DOHH2 (cell line): ENCODE data around the gene TBC1D22A.

Experiments used
- H3F3A ChIP-seq: fragments of 200-600 bp; sonication (generic), shearing (Covaris generic); 2 replicates; pipeline ENCODE4 v1.6.0; 2016; ENCODE audit warnings: antibody characterized with exemption, mild to moderate bottlenecking; ENCODE audit not compliant: control insufficient read depth, insufficient read depth
- H3K27ac ChIP-seq: fragments of 200-600 bp; sonication (generic); 2 replicates; pipeline ENCODE4 v1.5.1; 2014; ENCODE audit warnings: low read depth, mild to moderate bottlenecking, low read length, moderate library complexity
- H3K27me3 ChIP-seq: fragments of 200-600 bp; sonication (generic); 2 replicates; pipeline ENCODE4 v1.6.1; 2014; ENCODE audit warnings: mild to moderate bottlenecking, low read length, mixed read lengths; ENCODE audit not compliant: control insufficient read depth
- H3K36me3 ChIP-seq: fragments of 200-600 bp; sonication (generic); 2 replicates; pipeline ENCODE4 v1.6.1; 2014; ENCODE audit warnings: mild to moderate bottlenecking, low read length, moderate library complexity, mixed read lengths; ENCODE audit not compliant: control insufficient read depth
- H3K4me1 ChIP-seq: fragments of 200-600 bp; sonication (generic); 2 replicates; pipeline ENCODE4 v1.6.1; 2014; ENCODE audit warnings: mild to moderate bottlenecking, low read length, mixed read lengths; ENCODE audit not compliant: control insufficient read depth
- H3K4me2 ChIP-seq: fragments of 200-600 bp; sonication (generic); 2 replicates; pipeline ENCODE4 v1.6.0; 2014; ENCODE audit warnings: mild to moderate bottlenecking, low read length, moderate library complexity
- H3K4me3 ChIP-seq: fragments of 200-600 bp; sonication (generic); 2 replicates; pipeline ENCODE4 v1.5.1; 2014; ENCODE audit warnings: mild to moderate bottlenecking, low read length, mixed read lengths
- H3K79me2 ChIP-seq: fragments of 200-600 bp; sonication (generic); 2 replicates; pipeline ENCODE4 v1.6.1; 2014; ENCODE audit warnings: mild to moderate bottlenecking, low read length, mixed read lengths; ENCODE audit not compliant: control insufficient read depth
- H3K9me2 ChIP-seq: fragments of 200-600 bp; sonication (generic); replicated peaks from 2 replicates; pipeline ENCODE4 v1.6.1; 2014; ENCODE audit warnings: mild to moderate bottlenecking, low read length, mixed read lengths; ENCODE audit not compliant: control insufficient read depth
- H3K9me3 ChIP-seq: fragments of 200-600 bp; sonication (generic); 2 replicates; pipeline ENCODE4 v1.6.1; 2014; ENCODE audit warnings: antibody characterized with exemption, low read length, mixed read lengths; ENCODE audit not compliant: control insufficient read depth, insufficient read depth
- H4K20me1 ChIP-seq: fragments of 200-600 bp; sonication (generic); 2 replicates; pipeline ENCODE4 v1.6.0; 2014; ENCODE audit warnings: low read depth, mild to moderate bottlenecking, antibody characterized with exemption, low read length, moderate library complexity; ENCODE audit not compliant: control insufficient read depth, insufficient read depth
- EZH2phosphoT487 ChIP-seq: fragments of 200-600 bp; sonication (generic); IDR thresholded peaks from 2 replicates; pipeline ENCODE4 v1.6.1; 2017; ENCODE audit warnings: borderline replicate concordance, mild to moderate bottlenecking, antibody characterized with exemption, low read length, moderate library complexity, mixed read lengths
- TF ChIP-seq, protein P1 (sequence below): fragments of 200-600 bp; sonication (generic); IDR thresholded peaks from one replicate; pipeline ENCODE4 v1.5.1; 2014; ENCODE audit warnings: antibody characterized with exemption, mild to moderate bottlenecking, low read depth, low read length; ENCODE audit not compliant: poor library complexity, severe bottlenecking

The TBC1D22A gene

DNA sequence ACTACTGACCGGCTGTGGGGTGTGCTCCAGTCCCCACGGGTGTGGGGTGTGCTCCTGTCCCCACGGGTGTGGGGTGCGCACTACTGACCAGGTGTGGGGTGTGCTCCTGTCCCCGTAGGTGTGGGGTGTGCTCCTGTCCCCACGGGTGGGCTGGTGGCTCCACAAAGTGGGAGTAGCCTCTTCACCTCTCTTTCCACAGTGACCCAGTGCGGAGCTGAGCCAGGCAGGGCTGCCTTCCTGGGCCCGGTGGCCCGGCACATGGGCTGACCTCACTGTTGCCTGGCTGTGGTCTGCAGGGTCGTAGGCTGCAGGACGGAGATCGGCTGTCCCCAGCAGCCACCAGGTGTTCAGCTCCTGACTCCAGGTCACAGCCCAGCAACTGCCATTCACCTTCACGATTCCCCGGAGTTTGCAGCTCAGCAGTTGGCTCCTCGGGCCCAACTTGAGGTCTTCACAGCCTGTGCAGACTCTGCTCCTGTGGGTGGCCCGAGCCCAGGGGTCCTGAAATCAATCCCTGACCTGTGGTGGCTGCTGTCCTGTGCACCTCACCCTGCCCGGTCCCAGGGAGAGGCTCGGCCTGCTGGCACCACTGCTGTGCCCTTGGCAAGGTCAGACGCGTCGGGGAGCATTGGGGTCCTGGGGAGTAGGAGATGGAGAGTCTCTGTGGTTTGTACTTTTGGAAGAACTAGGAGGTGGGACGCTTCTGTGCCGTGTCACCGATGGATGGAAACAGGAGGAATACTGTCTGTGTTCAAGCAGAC lies 414.3 kb downstream of the TBC1D22A start:
- H3K4me2 ChIP-seq = no peak overlapping the region
- no peaks in the 10 kb centered on the region for H3K9me3 ChIP-seq
- no peaks in the 10 kb centered on the region for H3F3A ChIP-seq
- no peaks in the 10 kb centered on the region for H3K9me2 ChIP-seq
- no peaks in the 10 kb centered on the region for H3K79me2 ChIP-seq
- H3K4me3 ChIP-seq = no peak overlapping the region
- H3K27ac ChIP-seq = no peak overlapping the region
- H3K27me3 ChIP-seq = no peaks in the 10 kb centered on the region
- no peaks in the 10 kb centered on the region for H3K4me1 ChIP-seq
- TF ChIP-seq, protein P1, sequence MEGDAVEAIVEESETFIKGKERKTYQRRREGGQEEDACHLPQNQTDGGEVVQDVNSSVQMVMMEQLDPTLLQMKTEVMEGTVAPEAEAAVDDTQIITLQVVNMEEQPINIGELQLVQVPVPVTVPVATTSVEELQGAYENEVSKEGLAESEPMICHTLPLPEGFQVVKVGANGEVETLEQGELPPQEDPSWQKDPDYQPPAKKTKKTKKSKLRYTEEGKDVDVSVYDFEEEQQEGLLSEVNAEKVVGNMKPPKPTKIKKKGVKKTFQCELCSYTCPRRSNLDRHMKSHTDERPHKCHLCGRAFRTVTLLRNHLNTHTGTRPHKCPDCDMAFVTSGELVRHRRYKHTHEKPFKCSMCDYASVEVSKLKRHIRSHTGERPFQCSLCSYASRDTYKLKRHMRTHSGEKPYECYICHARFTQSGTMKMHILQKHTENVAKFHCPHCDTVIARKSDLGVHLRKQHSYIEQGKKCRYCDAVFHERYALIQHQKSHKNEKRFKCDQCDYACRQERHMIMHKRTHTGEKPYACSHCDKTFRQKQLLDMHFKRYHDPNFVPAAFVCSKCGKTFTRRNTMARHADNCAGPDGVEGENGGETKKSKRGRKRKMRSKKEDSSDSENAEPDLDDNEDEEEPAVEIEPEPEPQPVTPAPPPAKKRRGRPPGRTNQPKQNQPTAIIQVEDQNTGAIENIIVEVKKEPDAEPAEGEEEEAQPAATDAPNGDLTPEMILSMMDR = no peak
- TF ChIP-seq EZH2phosphoT487 = no peak
- peaks cover 3% of the 10 kb centered on the region; the same call in 1 of the 2 replicates for H3K36me3 ChIP-seq
- no peaks in the 10 kb centered on the region for H4K20me1 ChIP-seq

DNA sequence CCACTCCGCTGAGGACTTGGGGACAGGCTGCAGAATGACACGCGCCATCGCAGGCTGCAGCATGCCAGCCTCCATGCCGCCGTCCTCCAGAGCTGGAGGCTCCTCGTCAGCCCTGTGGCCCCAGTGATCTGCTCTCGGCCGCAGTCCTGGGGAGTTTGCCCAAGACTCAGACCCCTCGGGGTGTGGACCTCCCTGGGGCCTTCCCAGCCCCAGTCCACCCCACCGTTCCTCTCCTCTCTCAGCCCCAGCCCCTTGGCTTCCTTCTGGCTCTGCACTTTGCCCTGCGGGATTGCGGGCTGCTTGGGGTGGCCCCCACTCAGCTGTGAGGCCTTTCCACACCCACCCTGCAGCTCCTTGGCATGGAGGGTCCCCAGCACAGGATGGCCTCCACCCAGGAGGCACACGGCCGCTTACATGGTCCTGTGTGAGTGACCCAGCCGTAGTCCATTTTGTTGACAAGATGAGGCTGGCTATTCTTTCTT lies 414.9 kb downstream of the TBC1D22A start:
- no peaks in the 10 kb centered on the region for H3K79me2 ChIP-seq
- no peak for TF ChIP-seq EZH2phosphoT487
- TF ChIP-seq, protein P1 = no peak
- no peak overlapping the region for H3K4me3 ChIP-seq
- H3K9me3 ChIP-seq = no peaks in the 10 kb centered on the region
- H3K36me3 ChIP-seq = peaks cover 3% of the 10 kb centered on the region; the same call in 1 of the 2 replicates
- H3F3A ChIP-seq = no peaks in the 10 kb centered on the region
- H3K27ac ChIP-seq = no peak overlapping the region
- H3K4me1 ChIP-seq = no peaks in the 10 kb centered on the region
- no peaks in the 10 kb centered on the region for H3K9me2 ChIP-seq
- no peak overlapping the region for H3K4me2 ChIP-seq
- H3K27me3 ChIP-seq = no peaks in the 10 kb centered on the region
- H4K20me1 ChIP-seq = no peaks in the 10 kb centered on the region

DNA sequence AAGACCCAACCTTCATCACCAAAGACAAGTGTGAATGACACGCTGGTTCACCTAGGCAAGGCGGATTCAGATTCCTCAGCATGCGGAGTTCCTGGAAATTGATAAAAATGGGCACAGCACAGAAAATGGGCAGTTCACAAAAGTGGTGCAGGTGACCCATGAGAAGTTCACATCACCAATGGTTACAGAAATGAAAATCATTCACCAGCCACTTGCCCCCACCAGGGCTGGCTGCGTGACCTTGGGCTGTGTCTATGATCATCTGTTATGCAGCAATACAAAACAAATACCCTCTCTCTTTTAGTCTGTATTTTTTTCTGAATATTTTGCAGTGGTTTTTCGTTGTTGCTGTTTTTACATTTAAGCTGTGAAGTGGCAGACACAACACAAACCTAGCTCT lies 415.9 kb downstream of the TBC1D22A start:
- no peak overlapping the region for H3K4me2 ChIP-seq

More for the DNA sequence above, 415.9 kb downstream of the TBC1D22A start:
- peaks cover 3% of the 10 kb centered on the region; the same call in 1 of the 2 replicates for H3K36me3 ChIP-seq
- H3K4me1 ChIP-seq = no peaks in the 10 kb centered on the region
- H3K9me2 ChIP-seq = no peaks in the 10 kb centered on the region
- H3F3A ChIP-seq = no peaks in the 10 kb centered on the region
- no peak overlapping the region for H3K27ac ChIP-seq
- H3K9me3 ChIP-seq = no peaks in the 10 kb centered on the region
- TF ChIP-seq EZH2phosphoT487 = no peak
- TF ChIP-seq, protein P1 = no peak
- no peaks in the 10 kb centered on the region for H3K27me3 ChIP-seq
- H4K20me1 ChIP-seq = no peaks in the 10 kb centered on the region
- H3K79me2 ChIP-seq = no peaks in the 10 kb centered on the region
- H3K4me3 ChIP-seq = no peak overlapping the region
